ENCODE data around the gene C1orf198.
"Not testable (repeated sequence)": the region's sequence is repeated elsewhere in the genome, so short reads cannot be mapped to it uniquely, and the experiment has no call there.

C1orf198 gene

GRCh38 chr1:230864441-230864840 is 3.9 kb downstream of the C1orf198 start:
- no peak overlapping the region for H3K4me3 ChIP-seq (ENCODE audit: low read length)
- no peak for DNase-seq (ENCODE audit: low read depth, low spot score)

- DNase-seq (ENCODE audit: low read depth, low spot score), result peak; percentile 10
Measured at GRCh38 chr1:230863449-230863848, 4.9 kb downstream of the C1orf198 start.

GRCh38 chr1:230861970-230862595 is 6.2 kb downstream of the C1orf198 start:
- H3K4me3 ChIP-seq (ENCODE audit: low read length), result no peak overlapping the region
- DNase-seq (ENCODE audit: low read depth, low spot score), result no peak

More at GRCh38 chr1:230863449-230863848, 4.9 kb downstream of the C1orf198 start:
- no peak overlapping the region for H3K4me3 ChIP-seq (ENCODE audit: low read length)

DNA sequence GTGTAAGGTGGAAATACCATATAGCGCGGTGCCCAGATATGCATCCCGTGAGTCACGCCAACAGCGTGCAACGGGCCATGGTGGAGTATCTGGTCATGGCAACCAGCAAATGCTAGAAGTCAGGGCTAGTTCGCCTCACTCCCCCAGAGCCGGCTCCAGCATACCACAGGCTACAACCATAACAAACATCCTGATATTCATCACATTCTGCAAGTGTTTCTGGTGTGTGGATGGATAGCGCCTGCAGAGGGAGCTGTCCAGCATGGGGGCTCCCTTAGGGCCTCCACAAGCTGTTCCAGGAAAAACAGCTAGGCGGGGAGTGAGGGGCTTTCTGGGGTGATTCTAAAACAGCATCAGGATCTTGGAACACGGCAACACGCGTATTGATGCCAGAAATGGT is 6.8 kb downstream of the C1orf198 start:
- no peak overlapping the region for H3K4me3 ChIP-seq (ENCODE audit: low read length)
- DNase-seq (ENCODE audit: low read depth, low spot score), result no peak

GRCh38 chr1:230860617-230861384 is 7.5 kb downstream of the C1orf198 start:
- DNase-seq (ENCODE audit: low read depth, low spot score), result peak; percentile 14

DNA sequence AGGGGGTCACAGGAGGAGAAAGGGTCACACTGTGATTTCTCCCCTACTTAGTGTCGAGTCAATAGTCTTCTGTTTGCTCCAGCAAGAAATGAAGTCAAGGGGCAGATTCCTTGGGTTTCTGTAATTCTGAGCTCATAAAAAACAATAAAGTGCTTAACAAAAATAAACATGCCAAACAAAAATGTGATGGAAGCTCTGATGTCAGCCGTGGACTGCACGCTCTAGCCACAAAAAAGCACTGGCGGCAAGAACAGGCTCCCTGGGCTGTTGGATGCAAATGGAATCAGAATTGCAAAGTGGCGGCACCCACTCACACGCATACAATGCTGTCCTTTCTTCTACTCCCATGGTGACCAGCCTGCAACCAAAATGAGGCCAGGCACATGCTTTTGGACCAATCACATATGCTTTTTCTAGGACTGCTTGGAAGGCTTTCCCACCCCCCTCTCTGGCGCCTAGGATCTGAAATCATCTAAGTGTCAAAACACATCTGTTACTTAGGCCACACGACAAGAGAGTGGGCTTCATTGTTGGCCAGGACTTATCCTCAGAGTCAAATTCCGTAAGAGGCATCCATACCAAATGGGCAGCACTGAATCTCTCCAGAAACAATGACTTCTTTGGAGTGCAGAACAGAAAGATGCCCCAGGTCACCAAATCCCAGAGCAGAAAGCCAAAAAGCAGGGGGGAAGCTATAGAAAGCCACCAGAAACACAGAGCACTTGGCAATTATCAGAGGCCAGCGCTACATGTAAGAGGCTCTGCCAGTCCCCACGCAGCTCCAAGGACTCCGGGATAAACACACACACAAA is 9.2 kb downstream of the C1orf198 start:
- no peak for DNase-seq (ENCODE audit: low read depth, low spot score)
- no peak overlapping the region for H3K4me3 ChIP-seq (ENCODE audit: low read length)

More at GRCh38 chr1:230860617-230861384, 7.5 kb downstream of the C1orf198 start:
- H3K4me3 ChIP-seq (ENCODE audit: low read length), result no peak overlapping the region

- no peak overlapping the region for H3K4me3 ChIP-seq (ENCODE audit: low read length)
- DNase-seq (ENCODE audit: low read depth, low spot score), result no peak
Measured at GRCh38 chr1:230858236-230858820, 10.0 kb downstream of the C1orf198 start.

GRCh38 chr1:230857822-230858221 is 10.5 kb downstream of the C1orf198 start:
- DNase-seq (ENCODE audit: low read depth, low spot score), result no peak
- no peak overlapping the region for H3K4me3 ChIP-seq (ENCODE audit: low read length)

- H3K4me3 ChIP-seq (ENCODE audit: low read length), result no peak overlapping the region
- DNase-seq (ENCODE audit: low read depth, low spot score), result no peak
Measured at GRCh38 chr1:230857077-230857476, 11.2 kb downstream of the C1orf198 start.

GRCh38 chr1:230855886-230856285 is 12.4 kb downstream of the C1orf198 start:
- H3K4me3 ChIP-seq (ENCODE audit: low read length), result no peak overlapping the region
- DNase-seq (ENCODE audit: low read depth, low spot score), result no peak

DNA sequence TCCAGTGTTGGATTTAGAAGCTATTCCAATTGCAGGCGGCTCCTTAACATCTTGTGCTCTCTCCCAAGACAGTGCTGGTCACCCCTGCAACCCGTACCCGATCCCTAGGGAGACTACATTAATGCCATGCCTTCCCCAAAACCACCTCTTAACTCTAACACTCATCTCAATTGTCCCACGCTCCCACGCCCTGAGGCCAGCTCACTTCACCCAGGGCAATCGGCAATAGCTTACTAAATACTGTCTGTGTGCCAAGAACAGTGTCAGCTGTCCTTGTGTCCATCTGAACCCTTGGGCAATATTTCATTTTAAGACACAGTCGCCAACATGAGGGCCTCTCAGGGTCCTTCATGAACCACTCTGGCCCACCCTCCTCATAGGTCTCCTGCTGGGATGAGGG is 13.9 kb downstream of the C1orf198 start:
- DNase-seq (ENCODE audit: low read depth, low spot score), result no peak
- no peak overlapping the region for H3K4me3 ChIP-seq (ENCODE audit: low read length)

DNA sequence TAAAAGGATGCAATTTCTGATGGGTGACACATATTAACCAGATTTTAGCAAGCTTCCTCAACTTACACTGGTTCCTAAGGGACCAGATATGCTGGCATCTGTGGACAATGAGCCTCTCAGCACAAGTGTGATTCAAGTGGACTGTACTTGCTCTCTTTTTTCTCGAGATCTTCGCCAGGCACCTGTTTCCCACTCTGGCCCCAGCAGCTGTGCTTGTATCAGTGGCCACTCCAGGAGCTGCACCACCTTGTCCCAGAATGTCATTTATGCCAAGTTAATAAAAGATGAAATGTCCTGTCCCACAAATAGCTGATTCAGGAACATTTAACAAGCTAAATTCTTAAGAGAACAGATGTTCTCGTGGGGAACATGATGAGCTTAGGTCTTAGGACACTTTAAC is 14.6 kb downstream of the C1orf198 start:
- no peak overlapping the region for H3K4me3 ChIP-seq (ENCODE audit: low read length)
- no peak for DNase-seq (ENCODE audit: low read depth, low spot score)

GRCh38 chr1:230852959-230853358 is 15.4 kb downstream of the C1orf198 start:
- no peak overlapping the region for H3K4me3 ChIP-seq (ENCODE audit: low read length)
- DNase-seq (ENCODE audit: low read depth, low spot score), result no peak

GRCh38 chr1:230851291-230851691 is 17.0 kb downstream of the C1orf198 start:
- no peak for DNase-seq (ENCODE audit: low read depth, low spot score)
- H3K4me3 ChIP-seq (ENCODE audit: low read length), result no peak overlapping the region

GRCh38 chr1:230850547-230850946 is 17.8 kb downstream of the C1orf198 start:
- H3K4me3 ChIP-seq (ENCODE audit: low read length), result no peak overlapping the region
- no peak for DNase-seq (ENCODE audit: low read depth, low spot score)

DNA sequence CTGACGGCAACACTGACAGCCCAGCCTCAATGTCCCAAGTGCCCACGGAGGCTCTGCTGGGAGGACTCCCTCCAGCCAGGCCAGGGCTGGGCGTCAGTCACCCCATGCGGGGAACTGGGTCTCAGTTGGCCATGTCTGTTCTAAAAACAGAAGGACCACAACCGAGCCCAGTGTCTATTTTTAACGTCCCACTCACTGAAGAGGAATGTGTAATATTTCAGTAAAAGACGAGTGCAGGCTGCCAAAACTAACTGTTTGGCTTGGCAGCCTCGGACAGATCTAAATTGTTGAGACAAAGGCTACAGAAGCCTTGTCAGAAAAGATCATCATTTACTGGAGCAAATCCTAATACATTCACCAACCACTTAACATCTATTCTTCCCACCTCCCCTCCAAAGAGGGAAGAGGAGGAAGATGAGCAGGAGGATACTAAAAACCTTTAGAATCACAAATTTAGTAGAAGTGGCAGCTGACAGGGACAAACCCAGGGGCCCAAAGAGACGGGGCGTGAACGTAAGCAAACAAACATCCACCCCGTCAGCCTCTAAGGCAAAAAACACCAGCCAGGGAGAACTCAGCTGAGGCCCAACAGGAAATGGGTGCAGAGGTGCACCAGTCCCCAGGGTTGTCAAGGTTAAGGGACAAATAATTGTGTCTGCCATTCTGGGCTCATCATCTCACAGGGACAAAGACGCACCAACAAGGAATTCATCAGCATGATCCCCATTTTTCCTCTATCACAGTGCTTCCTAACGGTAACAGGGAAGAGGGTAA is 18.7 kb downstream of the C1orf198 start:
- H3K4me3 ChIP-seq (ENCODE audit: low read length), result no peak overlapping the region
- DNase-seq (ENCODE audit: low read depth, low spot score), result no peak

- no peak for DNase-seq (ENCODE audit: low read depth, low spot score)
- H3K4me3 ChIP-seq (ENCODE audit: low read length), result no peak overlapping the region
Measured at GRCh38 chr1:230848235-230848634, 20.1 kb downstream of the C1orf198 start.

DNA sequence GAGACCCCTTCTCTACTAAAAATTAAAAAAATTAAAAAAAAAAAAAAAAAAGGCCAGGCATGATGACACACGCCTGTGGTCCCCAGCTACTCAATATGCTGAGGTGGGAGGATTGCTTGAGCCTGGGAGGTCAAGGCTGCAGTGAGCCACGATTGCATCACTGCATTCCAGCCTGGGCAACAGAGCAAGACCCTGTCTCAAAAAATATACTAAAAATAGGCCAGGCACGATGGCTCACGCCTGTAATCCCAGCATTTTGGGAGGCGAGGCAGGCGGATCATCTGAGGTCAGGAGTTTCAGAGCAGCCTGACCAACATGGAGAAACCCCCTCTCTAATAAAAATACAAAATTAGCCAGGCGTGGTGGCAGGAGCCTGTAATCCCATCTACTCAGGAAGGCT is 23.1 kb downstream of the C1orf198 start:
- DNase-seq (ENCODE audit: low read depth, low spot score); H3K4me3 ChIP-seq (ENCODE audit: low read length): not testable (repeated sequence)

DNA sequence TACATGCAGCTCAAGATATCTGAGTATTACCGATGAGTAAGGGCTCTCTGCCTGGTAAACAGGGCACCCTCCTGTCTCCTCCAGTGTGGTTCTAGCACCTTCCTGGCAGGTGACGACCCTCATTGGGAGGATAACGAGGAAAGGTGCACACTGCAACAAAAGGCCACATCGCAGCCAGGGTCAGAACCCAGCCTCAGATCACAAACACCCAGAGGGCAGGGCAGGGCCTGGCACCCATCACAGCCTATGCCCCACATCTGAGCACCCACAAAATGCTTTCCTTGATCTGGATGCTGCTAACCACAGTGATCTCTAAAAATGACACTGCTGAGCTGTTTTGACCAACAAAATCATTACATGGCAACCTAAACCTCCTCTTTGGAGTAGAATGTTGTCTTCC is 23.8 kb downstream of the C1orf198 start:
- DNase-seq (ENCODE audit: low read depth, low spot score), result no peak
- no peak overlapping the region for H3K4me3 ChIP-seq (ENCODE audit: low read length)

Data from Jurkat, Clone E6-1 (cell line).